Activated B cell treated with CpG ODN at 0.5 μM for 24 hours (primary cell): ENCODE measurements around the gene ODAD3. TPM values are rescaled to one million over a fixed set of nuclear protein-coding genes. Genes with fewer than 3 reads are reported as not detected.

Source experiments
- ATAC-seq: fragments of 200-7000 bp; cut with Tn5 transposase; one replicate; pipeline ENCODE4 v1.10.0; 2021; ENCODE audit warnings: low read depth, mild to moderate bottlenecking, moderate library complexity
- CTCF ChIA-PET: fragments of 350-600 bp; sonication (Branson Sonifier 250); formaldehyde crosslinking; loops from one replicate; lab custom pipeline; 2021; ENCODE audit warnings: antibody characterized with exemption; lab: Charles Lee
- POLR2A ChIA-PET: fragments of 350-600 bp; sonication (Branson Sonifier 250); formaldehyde crosslinking; loops from one replicate; lab custom pipeline; 2021; ENCODE audit warnings: antibody characterized with exemption; lab: Charles Lee
- DNase-seq: peaks from one replicate; pipeline ENCODE4 v3.0.0; 2022
- H3K27ac Mint-ChIP-seq: one replicate; pipeline ENCODE4 v1.8.0; 2020; ENCODE audit warnings: mixed read lengths
- H3K27me3 Mint-ChIP-seq: one replicate; pipeline ENCODE4 v1.8.0; 2021; ENCODE audit warnings: mixed read lengths
- H3K36me3 Mint-ChIP-seq: one replicate; pipeline ENCODE4 v1.8.0; 2021; ENCODE audit warnings: low read depth, mixed read lengths
- H3K4me1 Mint-ChIP-seq: one replicate; pipeline ENCODE4 v1.8.0; 2021; ENCODE audit warnings: mixed read lengths
- H3K4me3 Mint-ChIP-seq: one replicate; pipeline ENCODE4 v1.8.0; 2020; ENCODE audit warnings: mild to moderate bottlenecking, mixed read lengths
- H3K9me3 Mint-ChIP-seq: one replicate; pipeline ENCODE4 v1.8.0; 2020; ENCODE audit warnings: mixed read lengths
- CTCF ChIP-seq: fragments of 200-600 bp; IDR thresholded peaks from one replicate; pipeline ENCODE4 v1.8.0; 2022; ENCODE audit warnings: antibody characterized with exemption, mild to moderate bottlenecking
- intact Hi-C: fragments of 100-400 bp; cut with micrococcal nuclease; formaldehyde crosslinking; loops from one replicate; pipeline ENCODE4 v1.15.1; 2024
- total RNA-seq: library from RNA; stranded (reverse); gene quantifications from 2 replicates; pipeline ENCODE4 v1.2.3, GENCODE V29; 2022

The ODAD3 gene
- total RNA-seq, 1 donor from 2014 or later = 0.29 TPM

GRCh38 chr19:11480715-11481533 is 46.0 kb upstream of the ODAD3 start, which contains the start of gene ELAVL3:
TSS of gene ELAVL3 (minus strand) at chr19:11481046. CDS start at chr19:11480608, 438 bp downstream.
- POLR2A ChIA-PET = interaction anchor here (0.9 to 2.8 kb wide), 2 partner anchors 59 to 106 kb away, joined by 3 to 21 read pairs; partner anchors contain the start of gene SWSAP1
- CTCF ChIA-PET = interaction anchor here (0.8 to 3.1 kb wide), 2 partner anchors 98 to 101 kb away, joined by 3 to 27 read pairs; no protein-coding TSS in a partner anchor
- no peak for ATAC-seq
- Mint-ChIP-seq H3K4me3 (peak within 1 kb of the TSS; percentile 74), H3K36me3 (peaks cover 8% of the 10 kb centered on the region), H3K4me1 (peaks cover 30% of the 10 kb centered on the region), H3K27ac (no peak within 1 kb of the TSS), H3K27me3 (peaks cover 25% of the 10 kb centered on the region), H3K9me3 (no peaks in the 10 kb centered on the region)
- DNase-seq = no peak
- intact Hi-C loops = loop anchor here (5.0 kb wide), 2 partner anchors 344 to 444 kb away; no protein-coding TSS in a partner anchor
- no peak for TF ChIP-seq CTCF

GRCh38 chr19:11479898-11480714 is 45.2 kb upstream of the ODAD3 start:
- Mint-ChIP-seq H3K4me3 (no peak overlapping the region), H3K27me3 (peaks cover 25% of the 10 kb centered on the region), H3K27ac (no peak overlapping the region), H3K9me3 (no peaks in the 10 kb centered on the region), H3K36me3 (peaks cover 7% of the 10 kb centered on the region), H3K4me1 (peaks cover 28% of the 10 kb centered on the region)
- TF ChIP-seq CTCF = no peak
- intact Hi-C loops = loop anchor here (5.0 kb wide), 2 partner anchors 343 to 443 kb away; no protein-coding TSS in a partner anchor
- DNase-seq (no peak), ATAC-seq (no peak)
- ChIA-PET CTCF (interaction anchor here (3.1 kb wide), 1 partner anchor 100 kb away, joined by 27 read pairs; no protein-coding TSS in a partner anchor), POLR2A (interaction anchor here (2.8 kb wide), 1 partner anchor 105 kb away, joined by 21 read pairs; the partner anchor contains the start of gene SWSAP1)

- Mint-ChIP-seq H3K9me3 (no peaks in the 10 kb centered on the region), H3K27ac (no peak overlapping the region), H3K36me3 (peaks cover 4% of the 10 kb centered on the region), H3K27me3 (peaks cover 25% of the 10 kb centered on the region), H3K4me3 (no peak overlapping the region), H3K4me1 (peaks cover 28% of the 10 kb centered on the region)
- ATAC-seq (no peak), DNase-seq (no peak)
- intact Hi-C loops = no loop called here
- TF ChIP-seq CTCF = no peak
- POLR2A ChIA-PET = no interaction called here
- CTCF ChIA-PET = no interaction called here
These were observed 44.4 kb upstream of the ODAD3 start for GRCh38 chr19:11479090-11479897.

GRCh38 chr19:11478167-11479089 is 43.5 kb upstream of the ODAD3 start:
- no peak for ATAC-seq
- peaks cover 28% of the 10 kb centered on the region for H3K4me1 Mint-ChIP-seq
- H3K36me3 Mint-ChIP-seq = no peaks in the 10 kb centered on the region
- intact Hi-C loops = no loop called here
- no peaks in the 10 kb centered on the region for H3K9me3 Mint-ChIP-seq
- CTCF ChIA-PET = no interaction called here
- DNase-seq = no peak
- TF ChIP-seq CTCF = no peak
- no peak overlapping the region for H3K27ac Mint-ChIP-seq
- no peak overlapping the region for H3K4me3 Mint-ChIP-seq
- POLR2A ChIA-PET = no interaction called here
- H3K27me3 Mint-ChIP-seq = peaks cover 22% of the 10 kb centered on the region
